ENCODE measurements around the gene TSPAN16. TPM values are rescaled to one million over a fixed set of nuclear protein-coding genes. Genes with fewer than 3 reads are reported as not detected.

TSPAN16 gene
- polyA plus RNA-seq (2013) = not detected in 2 replicates

DNA sequence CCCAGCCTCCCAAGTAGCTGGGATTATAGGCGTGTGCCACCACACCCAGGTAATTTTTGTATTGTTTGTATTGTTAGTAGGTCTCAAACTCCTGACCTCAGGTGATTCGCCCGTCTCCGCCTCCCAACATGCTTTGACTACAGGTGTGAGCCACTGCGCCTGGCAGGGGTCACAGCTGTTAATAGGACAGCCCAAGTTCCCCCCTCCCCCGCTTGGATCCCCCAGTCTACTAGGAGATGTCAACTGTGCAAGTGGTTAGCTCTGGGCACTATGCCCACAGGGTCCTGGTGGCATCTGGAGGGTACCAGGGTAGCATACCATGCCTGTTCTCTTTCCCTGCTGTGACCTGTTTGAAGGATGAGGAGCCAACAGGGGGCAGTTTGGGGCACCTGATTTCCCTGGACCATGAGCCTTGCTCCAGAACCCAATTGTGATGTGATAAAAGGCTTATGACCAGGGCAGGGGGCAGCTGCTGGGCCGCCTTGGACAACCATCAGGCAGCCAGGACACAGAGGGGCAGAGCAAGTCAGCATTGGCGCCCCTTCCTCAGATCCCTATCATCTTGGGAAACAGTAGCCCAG, at the start of gene TSPAN16:
Gene TSPAN16 (plus strand): TSS at position 496 of the 581 bp plus-strand sequence. CDS start 138 bp downstream, outside the sequence.
- H2BK12ac ChIP-seq (ENCODE audit: low read length) = no peak within 1 kb of the TSS
- H3K18ac ChIP-seq (ENCODE audit: low read length) = no peak within 1 kb of the TSS
- no CpG with 5 or more reads among the region's 8 CpGs for WGBS (ENCODE audit: extremely low coverage, insufficient coverage, insufficient read length)
- H3K27me3 ChIP-seq (ENCODE audit: insufficient read depth, low read length) = no peaks in the 10 kb centered on the region
- H3K79me1 ChIP-seq (ENCODE audit: low read length) = peaks cover 2% of the 10 kb centered on the region
- no peak within 1 kb of the TSS for H3K23ac ChIP-seq (ENCODE audit: low read length)
- H4K91ac ChIP-seq (ENCODE audit: low read depth, low read length) = no peak within 1 kb of the TSS
- H3K14ac ChIP-seq (ENCODE audit: low read length) = no peak within 1 kb of the TSS
- H2BK120ac ChIP-seq (ENCODE audit: insufficient read depth, low read length, poor library complexity) = no peak within 1 kb of the TSS
- peaks cover 2 to 3% of the 10 kb centered on the region in 2 experiments for H3K4me1 ChIP-seq (ENCODE audit: control insufficient read depth in 1 of 2, insufficient read depth in 2 of 2, low read length in 2 of 2)
- no peak within 1 kb of the TSS for H3K9ac ChIP-seq (ENCODE audit: low read length)
- H2AK5ac ChIP-seq (ENCODE audit: low read length) = no peak within 1 kb of the TSS
- no peak within 1 kb of the TSS for H4K12ac ChIP-seq (ENCODE audit: low read depth, low read length)
- peaks cover 2% of the 10 kb centered on the region for H3K79me2 ChIP-seq (ENCODE audit: control insufficient read depth, insufficient read depth, low read length, poor library complexity)
- no peak within 1 kb of the TSS for H3K4me3 ChIP-seq (ENCODE audit: low read depth, low read length)
- H2BK5ac ChIP-seq (ENCODE audit: low read depth, low read length, poor library complexity) = no peak within 1 kb of the TSS
- H3K9me3 ChIP-seq (ENCODE audit: insufficient read depth, low read depth, low read length) = peaks cover under 1% of the 10 kb centered on the region
- no peak for DNase-seq
- no peak within 1 kb of the TSS for H3K27ac ChIP-seq (ENCODE audit: low read depth, low read length)
- H3K4me2 ChIP-seq (ENCODE audit: low read length) = no peak within 1 kb of the TSS
- no peak within 1 kb of the TSS for H2AFZ ChIP-seq (ENCODE audit: insufficient read depth, low read length, poor library complexity)
- no peak within 1 kb of the TSS for H3K4ac ChIP-seq (ENCODE audit: low read depth, low read length)
- no peak within 1 kb of the TSS for H4K8ac ChIP-seq (ENCODE audit: low read depth, low read length)
- no peaks in the 10 kb centered on the region for H3K36me3 ChIP-seq (ENCODE audit: control insufficient read depth in 1 of 2, insufficient read depth in 2 of 2, low read length in 2 of 2)

- Histone ChIP-seq H3K9me3 (ENCODE audit: insufficient read depth, low read depth, low read length) (peaks cover 1% of the 10 kb centered on the region), H2BK120ac (ENCODE audit: insufficient read depth, low read length, poor library complexity) (no peak overlapping the region), H2BK5ac (ENCODE audit: low read depth, low read length, poor library complexity) (no peak overlapping the region), H3K36me3 (ENCODE audit: control insufficient read depth in 1 of 2, insufficient read depth in 2 of 2, low read length in 2 of 2) (peaks cover 15 to 19% of the 10 kb centered on the region in 2 experiments), H3K27ac (ENCODE audit: low read depth, low read length) (no peak overlapping the region), H4K91ac (ENCODE audit: low read depth, low read length) (no peak overlapping the region), H4K8ac (ENCODE audit: low read depth, low read length) (no peak overlapping the region), H2AFZ (ENCODE audit: insufficient read depth, low read length, poor library complexity) (no peak overlapping the region), H3K4ac (ENCODE audit: low read depth, low read length) (no peak overlapping the region), H3K27me3 (ENCODE audit: insufficient read depth, low read length) (no peaks in the 10 kb centered on the region), H3K4me1 (ENCODE audit: control insufficient read depth in 1 of 2, insufficient read depth in 2 of 2, low read length in 2 of 2) (peaks cover 4% of the 10 kb centered on the region in 2 experiments), H3K79me2 (ENCODE audit: control insufficient read depth, insufficient read depth, low read length, poor library complexity) (no peaks in the 10 kb centered on the region), H3K18ac (ENCODE audit: low read length) (no peak overlapping the region), H3K23ac (ENCODE audit: low read length) (no peak overlapping the region), H3K79me1 (ENCODE audit: low read length) (no peaks in the 10 kb centered on the region), H2BK12ac (ENCODE audit: low read length) (no peak overlapping the region), H3K4me2 (ENCODE audit: low read length) (no peak overlapping the region), H2AK5ac (ENCODE audit: low read length) (no peak overlapping the region), H3K4me3 (ENCODE audit: low read depth, low read length) (no peak overlapping the region), H3K9ac (ENCODE audit: low read length) (no peak overlapping the region), H3K14ac (ENCODE audit: low read length) (no peak overlapping the region), H4K12ac (ENCODE audit: low read depth, low read length) (no peak overlapping the region)
- DNase-seq = no peak
- WGBS (ENCODE audit: extremely low coverage, insufficient coverage, insufficient read length) = no CpG with 5 or more reads among the region's 11 CpGs
Observed at GRCh38 chr19:11246941-11247340, 49.0 kb upstream of the TSPAN16 start.

DNA sequence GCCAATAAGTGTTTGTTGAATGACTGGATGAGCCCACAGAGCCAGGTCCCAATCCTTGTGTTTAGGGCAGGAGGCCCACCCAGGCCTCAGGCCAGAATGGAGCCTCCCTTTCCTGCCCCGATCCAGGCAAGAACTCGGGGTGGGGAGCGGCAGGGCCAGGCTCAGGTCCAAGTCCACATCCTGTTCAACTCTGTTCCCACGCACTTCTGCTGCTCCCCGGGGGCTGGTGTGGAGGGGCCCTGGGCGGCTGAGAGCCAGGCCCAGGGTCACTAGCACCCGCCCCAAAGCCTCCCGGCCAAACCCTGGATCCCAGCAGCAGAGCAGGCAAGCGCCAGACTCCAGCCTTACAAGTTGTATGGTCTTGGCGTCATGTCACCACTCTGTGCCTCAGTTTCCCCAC, 48.6 kb upstream of the TSPAN16 start:
- H2BK5ac ChIP-seq (ENCODE audit: low read depth, low read length, poor library complexity) = no peak overlapping the region
- peaks cover 19 to 20% of the 10 kb centered on the region in 2 experiments for H3K36me3 ChIP-seq (ENCODE audit: control insufficient read depth in 1 of 2, insufficient read depth in 2 of 2, low read length in 2 of 2)
- H3K79me1 ChIP-seq (ENCODE audit: low read length) = no peaks in the 10 kb centered on the region
- no peak for DNase-seq
- H3K4me2 ChIP-seq (ENCODE audit: low read length) = no peak overlapping the region
- H3K14ac ChIP-seq (ENCODE audit: low read length) = no peak overlapping the region
- no peak overlapping the region for H3K4me3 ChIP-seq (ENCODE audit: low read depth, low read length)
- H4K8ac ChIP-seq (ENCODE audit: low read depth, low read length) = no peak overlapping the region
- H3K23ac ChIP-seq (ENCODE audit: low read length) = no peak overlapping the region
- no peak overlapping the region for H2BK12ac ChIP-seq (ENCODE audit: low read length)
- H3K27ac ChIP-seq (ENCODE audit: low read depth, low read length) = no peak overlapping the region
- no peak overlapping the region for H3K9ac ChIP-seq (ENCODE audit: low read length)
- no peak overlapping the region for H2AFZ ChIP-seq (ENCODE audit: insufficient read depth, low read length, poor library complexity)
- H4K12ac ChIP-seq (ENCODE audit: low read depth, low read length) = no peak overlapping the region
- H3K79me2 ChIP-seq (ENCODE audit: control insufficient read depth, insufficient read depth, low read length, poor library complexity) = no peaks in the 10 kb centered on the region
- H2AK5ac ChIP-seq (ENCODE audit: low read length) = no peak overlapping the region
- no CpG with 5 or more reads among the region's 10 CpGs for WGBS (ENCODE audit: extremely low coverage, insufficient coverage, insufficient read length)
- H3K18ac ChIP-seq (ENCODE audit: low read length) = no peak overlapping the region
- peaks cover 4% of the 10 kb centered on the region in 2 experiments for H3K4me1 ChIP-seq (ENCODE audit: control insufficient read depth in 1 of 2, insufficient read depth in 2 of 2, low read length in 2 of 2)
- peaks cover 1% of the 10 kb centered on the region for H3K9me3 ChIP-seq (ENCODE audit: insufficient read depth, low read depth, low read length)
- no peaks in the 10 kb centered on the region for H3K27me3 ChIP-seq (ENCODE audit: insufficient read depth, low read length)
- no peak overlapping the region for H3K4ac ChIP-seq (ENCODE audit: low read depth, low read length)
- no peak overlapping the region for H2BK120ac ChIP-seq (ENCODE audit: insufficient read depth, low read length, poor library complexity)
- no peak overlapping the region for H4K91ac ChIP-seq (ENCODE audit: low read depth, low read length)

GRCh38 chr19:11247934-11248333, 48.0 kb upstream of the TSPAN16 start:
- no peak overlapping the region for H2BK12ac ChIP-seq (ENCODE audit: low read length)
- no peak overlapping the region for H2AK5ac ChIP-seq (ENCODE audit: low read length)
- H3K79me1 ChIP-seq (ENCODE audit: low read length) = no peaks in the 10 kb centered on the region
- H2AFZ ChIP-seq (ENCODE audit: insufficient read depth, low read length, poor library complexity) = no peak overlapping the region
- H3K36me3 ChIP-seq (ENCODE audit: control insufficient read depth in 1 of 2, insufficient read depth in 2 of 2, low read length in 2 of 2) = peaks cover 17 to 19% of the 10 kb centered on the region in 2 experiments
- H3K9ac ChIP-seq (ENCODE audit: low read length) = no peak overlapping the region
- no peak overlapping the region for H4K8ac ChIP-seq (ENCODE audit: low read depth, low read length)
- H3K9me3 ChIP-seq (ENCODE audit: insufficient read depth, low read depth, low read length) = peaks cover 3% of the 10 kb centered on the region
- WGBS (ENCODE audit: extremely low coverage, insufficient coverage, insufficient read length) = no CpG with 5 or more reads among the region's 14 CpGs
- H3K23ac ChIP-seq (ENCODE audit: low read length) = no peak overlapping the region
- H4K91ac ChIP-seq (ENCODE audit: low read depth, low read length) = no peak overlapping the region
- H2BK5ac ChIP-seq (ENCODE audit: low read depth, low read length, poor library complexity) = no peak overlapping the region
- peaks cover 4% of the 10 kb centered on the region in 2 experiments for H3K4me1 ChIP-seq (ENCODE audit: control insufficient read depth in 1 of 2, insufficient read depth in 2 of 2, low read length in 2 of 2)
- no peak overlapping the region for H3K4me3 ChIP-seq (ENCODE audit: low read depth, low read length)
- H3K14ac ChIP-seq (ENCODE audit: low read length) = no peak overlapping the region
- H3K27ac ChIP-seq (ENCODE audit: low read depth, low read length) = no peak overlapping the region
- no peak for DNase-seq
- no peak overlapping the region for H3K4me2 ChIP-seq (ENCODE audit: low read length)
- no peak overlapping the region for H2BK120ac ChIP-seq (ENCODE audit: insufficient read depth, low read length, poor library complexity)
- no peak overlapping the region for H3K18ac ChIP-seq (ENCODE audit: low read length)
- H4K12ac ChIP-seq (ENCODE audit: low read depth, low read length) = no peak overlapping the region
- H3K79me2 ChIP-seq (ENCODE audit: control insufficient read depth, insufficient read depth, low read length, poor library complexity) = no peaks in the 10 kb centered on the region
- no peaks in the 10 kb centered on the region for H3K27me3 ChIP-seq (ENCODE audit: insufficient read depth, low read length)
- H3K4ac ChIP-seq (ENCODE audit: low read depth, low read length) = no peak overlapping the region
